ENCODE data around the gene SIX6. TPM values are rescaled to one million over a fixed set of nuclear protein-coding genes. Genes with fewer than 3 reads are reported as not detected.

SIX6 gene
- total RNA-seq, 1 donor from 2014 or later: not detected

DNA sequence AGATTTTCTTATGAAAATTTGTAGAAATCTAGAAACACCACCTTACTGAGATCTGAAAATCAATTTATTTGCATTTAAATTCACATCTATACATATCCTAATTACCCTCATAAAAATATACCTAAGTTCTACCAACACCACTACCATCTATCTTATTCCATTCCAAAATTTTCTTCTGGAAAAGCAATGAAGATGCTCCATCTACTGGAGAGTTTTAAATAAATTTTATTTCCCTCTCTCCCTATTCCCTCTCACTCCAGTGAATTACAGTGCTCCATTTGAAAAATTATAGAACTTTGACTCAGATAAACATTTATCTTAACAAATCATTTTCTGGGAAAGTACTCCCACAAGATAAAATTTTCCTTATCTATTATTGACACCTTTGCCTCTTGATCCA lies 20.8 kb upstream of the SIX6 start:
- no peak overlapping the region for H3K4me3 ChIP-seq
- H3K27ac ChIP-seq: no peak overlapping the region
- H3K27me3 ChIP-seq (ENCODE audit: low read depth): peaks cover 45% of the 10 kb centered on the region
- TF ChIP-seq CTCF (IDR thresholded peaks at IDR 0.05): no peak
- H3K36me3 ChIP-seq: no peaks in the 10 kb centered on the region
- intact Hi-C loops (cut with DNase I): no loop called here
- ATAC-seq (no peak), DNase-seq (no peak)
- H3K9me3 ChIP-seq: no peaks in the 10 kb centered on the region
- no peaks in the 10 kb centered on the region for H3K4me1 ChIP-seq

DNA sequence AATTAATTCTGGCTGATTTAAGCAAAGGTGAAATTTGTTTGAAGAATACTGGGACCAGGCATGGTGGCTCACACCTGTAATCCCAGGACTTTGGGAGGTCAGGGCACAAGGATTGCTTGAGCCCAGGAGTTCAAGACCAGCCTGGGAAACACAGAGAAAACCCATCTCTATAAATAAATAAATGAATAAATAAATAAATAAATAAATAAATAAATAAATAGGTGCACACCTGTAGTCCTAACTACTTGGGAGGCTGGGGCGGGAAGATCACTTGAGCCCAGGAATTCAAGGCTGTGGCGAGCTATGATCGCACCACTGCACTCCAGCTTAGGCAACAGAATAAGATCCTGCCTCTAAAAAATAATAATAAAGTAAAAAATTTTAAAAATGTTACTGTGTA lies 18.7 kb upstream of the SIX6 start:
- Histone ChIP-seq H3K4me1 (no peaks in the 10 kb centered on the region), H3K9me3 (no peaks in the 10 kb centered on the region), H3K4me3 (no peak overlapping the region), H3K36me3 (no peaks in the 10 kb centered on the region), H3K27ac (no peak overlapping the region), H3K27me3 (ENCODE audit: low read depth) (peaks cover 28% of the 10 kb centered on the region)
- no peak for TF ChIP-seq CTCF (IDR thresholded peaks at IDR 0.05)
- DNase-seq: no peak
- intact Hi-C loops (cut with DNase I): no loop called here
- no peak for ATAC-seq

DNA sequence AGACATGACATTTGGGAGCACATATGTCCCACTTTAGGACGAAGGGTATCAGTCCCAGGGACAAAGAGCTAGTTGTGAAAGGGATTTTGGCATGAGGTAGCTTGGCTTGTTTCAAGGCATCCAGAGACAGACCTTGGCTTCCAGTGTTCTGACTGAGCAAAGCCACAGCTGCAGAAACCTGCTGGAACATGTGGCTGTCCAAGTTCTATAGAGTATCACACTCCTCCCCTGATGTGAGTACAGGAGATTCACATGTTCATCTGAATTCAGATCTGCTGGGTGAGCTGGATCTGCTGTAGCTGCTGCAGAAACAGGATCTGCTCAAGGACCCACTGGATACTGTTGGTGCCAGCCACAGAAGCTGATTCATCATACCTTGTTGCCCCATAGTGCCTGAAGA lies 13.0 kb upstream of the SIX6 start:
- no peaks in the 10 kb centered on the region for H3K9me3 ChIP-seq
- TF ChIP-seq CTCF (IDR thresholded peaks at IDR 0.05): no peak
- H3K27me3 ChIP-seq (ENCODE audit: low read depth): peaks cover 7% of the 10 kb centered on the region
- intact Hi-C loops (cut with DNase I): no loop called here
- no peak for DNase-seq
- no peaks in the 10 kb centered on the region for H3K36me3 ChIP-seq
- no peaks in the 10 kb centered on the region for H3K4me1 ChIP-seq
- ATAC-seq: no peak
- no peak overlapping the region for H3K27ac ChIP-seq
- no peak overlapping the region for H3K4me3 ChIP-seq

- intact Hi-C loops (cut with DNase I): no loop called here
- no peak for DNase-seq
These were observed 6.4 kb upstream of the SIX6 start for GRCh38 chr14:60502541-60502940.

GRCh38 chr14:60505448-60505847 lies 3.5 kb upstream of the SIX6 start:
- peaks cover 21% of the 10 kb centered on the region for H3K4me1 ChIP-seq
- no peak overlapping the region for H3K4me3 ChIP-seq
- ATAC-seq (no peak), DNase-seq (no peak)
- H3K36me3 ChIP-seq: no peaks in the 10 kb centered on the region
- H3K9me3 ChIP-seq: no peaks in the 10 kb centered on the region
- H3K27me3 ChIP-seq (ENCODE audit: low read depth): peaks cover 70% of the 10 kb centered on the region
- intact Hi-C loops (cut with DNase I): no loop called here
- no peak overlapping the region for H3K27ac ChIP-seq
- TF ChIP-seq CTCF (IDR thresholded peaks at IDR 0.05): no peak

More at GRCh38 chr14:60502541-60502940, 6.4 kb upstream of the SIX6 start:
- ATAC-seq: no peak
- TF ChIP-seq CTCF (IDR thresholded peaks at IDR 0.05): no peak
- H3K36me3 ChIP-seq: no peaks in the 10 kb centered on the region
- H3K4me1 ChIP-seq: peaks cover 4% of the 10 kb centered on the region
- H3K27me3 ChIP-seq (ENCODE audit: low read depth): peaks cover 48% of the 10 kb centered on the region
- H3K4me3 ChIP-seq: no peak overlapping the region
- H3K27ac ChIP-seq: no peak overlapping the region
- no peaks in the 10 kb centered on the region for H3K9me3 ChIP-seq

DNA sequence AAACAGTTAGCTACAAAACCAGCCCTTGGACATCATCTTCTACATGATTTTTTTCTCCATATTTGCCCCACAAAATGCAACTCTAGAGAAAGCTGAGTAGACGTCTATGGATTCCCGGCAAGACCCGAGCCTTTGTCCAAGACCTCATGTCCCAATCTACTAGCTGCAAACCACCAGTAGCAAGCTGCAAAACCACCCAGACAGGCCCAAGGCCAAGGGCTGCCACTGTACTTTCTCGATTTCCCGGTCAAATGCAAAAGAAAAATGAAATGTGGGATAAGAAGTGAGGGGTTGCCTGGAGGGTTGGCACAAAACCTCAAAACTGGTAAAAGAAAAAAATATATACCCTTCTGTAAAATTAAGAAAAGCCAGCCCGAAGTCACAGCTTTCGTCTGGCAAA lies 2.9 kb upstream of the SIX6 start:
- H3K27me3 ChIP-seq (ENCODE audit: low read depth): peaks cover 75% of the 10 kb centered on the region
- no peaks in the 10 kb centered on the region for H3K36me3 ChIP-seq
- no peak overlapping the region for H3K27ac ChIP-seq
- intact Hi-C loops (cut with DNase I): no loop called here
- DNase-seq (no peak), ATAC-seq (no peak)
- no peaks in the 10 kb centered on the region for H3K9me3 ChIP-seq
- H3K4me3 ChIP-seq: no peak overlapping the region
- peaks cover 27% of the 10 kb centered on the region for H3K4me1 ChIP-seq
- no peak for TF ChIP-seq CTCF (IDR thresholded peaks at IDR 0.05)
